Right renal cortex interstitium (tissue), 3 donors: ENCODE measurements around the gene PCDHGC3. TPM values are rescaled to one million over a fixed set of nuclear protein-coding genes. Genes with fewer than 3 reads are reported as not detected.
A peak's percentile ranks its signal among the peaks of the same experiment; 100 is the strongest.

Experiments used
- DNase-seq, 3 donors: peaks; one replicate each; pipeline ENCODE4 v3.0.0-alpha.2; 2013; ENCODE audit warnings: low read depth in 3 of 3, low spot score in 2 of 3
- polyA plus RNA-seq, 3 donors: library from polyadenylated mRNA; unstranded; fragments of 120-200 nt; gene quantifications; one replicate each; pipeline ENCODE4 v1.2.1, GENCODE V29; 2013; ENCODE audit not compliant: insufficient read length in 3 of 3

Gene PCDHGC3
- polyA plus RNA-seq, 3 donors, result 103 to 113 (median 107) TPM

GRCh38 chr5:141519605-141520565 lies 44.1 kb downstream of the PCDHGC3 start:
- no peak for DNase-seq

GRCh38 chr5:141521244-141521781 lies 45.5 kb downstream of the PCDHGC3 start:
- peak in 2 of 3 donors; percentile 72 to 75 for DNase-seq

- DNase-seq, result no peak
Observed at GRCh38 chr5:141522301-141522700, 46.5 kb downstream of the PCDHGC3 start.

- no peak for DNase-seq
Observed at GRCh38 chr5:141523991-141524390, 48.2 kb downstream of the PCDHGC3 start.

GRCh38 chr5:141524604-141525597 lies 49.1 kb downstream of the PCDHGC3 start:
- peak; percentile 94 to 97 (median 95) for DNase-seq

GRCh38 chr5:141525653-141526052 lies 49.9 kb downstream of the PCDHGC3 start:
- DNase-seq, result no peak

GRCh38 chr5:141527426-141527825 lies 51.7 kb downstream of the PCDHGC3 start:
- DNase-seq, result no peak

Other genes starting within 250 kb of the PCDHGC3 start
- 10 to 100 TPM; 11.3 to 17.3 (median 15.4) TPM for gene PCDHB15, start 230.6 kb upstream of the PCDHGC3 start, polyA plus RNA-seq
- gene SLC25A2, start 171.9 kb upstream of the PCDHGC3 start, polyA plus RNA-seq, result not detected
- 100 to 1,000 TPM; 178 to 194 (median 190) TPM for gene TAF7, start 155.2 kb upstream of the PCDHGC3 start, polyA plus RNA-seq
- 1 to 10 TPM in 1 of 3 donors, under 1 TPM in 2; 0.78 to 1.2 (median 0.92) TPM for gene PCDHGA1, start 145.5 kb upstream of the PCDHGC3 start, polyA plus RNA-seq
- 1 to 10 TPM; 6.0 to 7.0 (median 6.8) TPM for gene PCDHGA2, start 137.2 kb upstream of the PCDHGC3 start, polyA plus RNA-seq
- 1 to 10 TPM; 2.4 to 4.3 (median 3.1) TPM for gene PCDHGA3, start 132.1 kb upstream of the PCDHGC3 start, polyA plus RNA-seq
- 1 to 10 TPM; 1.3 to 2.1 (median 1.9) TPM for gene PCDHGB1, start 125.9 kb upstream of the PCDHGC3 start, polyA plus RNA-seq
- 1 to 10 TPM; 2.2 to 3.2 (median 2.2) TPM for gene PCDHGA4, start 120.9 kb upstream of the PCDHGC3 start, polyA plus RNA-seq
- 1 to 10 TPM; 3.2 to 3.9 (median 3.9) TPM for gene PCDHGB2, start 116.0 kb upstream of the PCDHGC3 start, polyA plus RNA-seq
- 1 to 10 TPM; 2.2 to 2.8 (median 2.4) TPM for gene PCDHGA5, start 111.8 kb upstream of the PCDHGC3 start, polyA plus RNA-seq
- gene PCDHGB3, start 105.7 kb upstream of the PCDHGC3 start, polyA plus RNA-seq, result 1 to 10 TPM; 1.4 to 2.6 (median 1.7) TPM
- gene PCDHGA6, start 102.1 kb upstream of the PCDHGC3 start, polyA plus RNA-seq, result 1 to 10 TPM; 4.2 to 7.8 (median 5.8) TPM
- 1 to 10 TPM; 1.6 to 2.3 (median 2.2) TPM for gene PCDHGA7, start 93.2 kb upstream of the PCDHGC3 start, polyA plus RNA-seq
- 1 to 10 TPM; 5.3 to 6.0 (median 5.5) TPM for gene PCDHGB4, start 88.3 kb upstream of the PCDHGC3 start, polyA plus RNA-seq
- gene PCDHGA8, start 83.3 kb upstream of the PCDHGC3 start, polyA plus RNA-seq, result under 1 TPM; 0.29 to 0.40 (median 0.30) TPM
- gene PCDHGB5, start 78.0 kb upstream of the PCDHGC3 start, polyA plus RNA-seq, result 1 to 10 TPM; 7.8 to 9.7 (median 8.3) TPM
- 1 to 10 TPM; 4.9 to 6.0 (median 5.3) TPM for gene PCDHGA9, start 73.2 kb upstream of the PCDHGC3 start, polyA plus RNA-seq
- gene PCDHGB6, start 67.9 kb upstream of the PCDHGC3 start, polyA plus RNA-seq, result 1 to 10 TPM; 6.6 to 8.2 (median 6.8) TPM
- 1 to 10 TPM; 3.1 to 3.5 (median 3.2) TPM for gene PCDHGA10, start 63.0 kb upstream of the PCDHGC3 start, polyA plus RNA-seq
- 10 to 100 TPM; 12.4 to 16.9 (median 14.0) TPM for gene PCDHGB7, start 58.3 kb upstream of the PCDHGC3 start, polyA plus RNA-seq
- 1 to 10 TPM; 4.4 to 4.7 (median 4.7) TPM for gene PCDHGA11, start 54.9 kb upstream of the PCDHGC3 start, polyA plus RNA-seq
- 1 to 10 TPM in 2 of 3 donors, under 1 TPM in 1; 0.94 to 1.4 (median 1.3) TPM for gene PCDHGA12, start 45.5 kb upstream of the PCDHGC3 start, polyA plus RNA-seq
- gene PCDHGC4, start 9.1 kb downstream of the PCDHGC3 start, polyA plus RNA-seq, result 1 to 10 TPM; 2.4 to 2.9 (median 2.9) TPM
- under 1 TPM; 0.27 to 0.32 (median 0.29) TPM for gene PCDHGC5, start 13.1 kb downstream of the PCDHGC3 start, polyA plus RNA-seq
- gene DIAPH1, start 143.0 kb downstream of the PCDHGC3 start, polyA plus RNA-seq, result 10 to 100 TPM; 74.8 to 81.9 (median 79.7) TPM
- gene HDAC3, start 160.9 kb downstream of the PCDHGC3 start, polyA plus RNA-seq, result 100 to 1,000 TPM in 1 of 3 donors, 10 to 100 TPM in 2; 95.4 to 100 (median 96.6) TPM
- gene RELL2, start 161.0 kb downstream of the PCDHGC3 start, polyA plus RNA-seq, result 1 to 10 TPM in 1 of 3 donors, under 1 TPM in 2; 0.64 to 1.1 (median 0.78) TPM
- gene FCHSD1, start 175.5 kb downstream of the PCDHGC3 start, polyA plus RNA-seq, result 10 to 100 TPM; 10.1 to 12.2 (median 11.6) TPM
- 10 to 100 TPM; 15.9 to 18.9 (median 17.1) TPM for gene ARAP3, start 206.3 kb downstream of the PCDHGC3 start, polyA plus RNA-seq